ENCODE measurements around the gene SPAST. TPM values are rescaled to one million over a fixed set of nuclear protein-coding genes. Genes with fewer than 3 reads are reported as not detected.
"Not testable (repeated sequence)": the region's sequence is repeated elsewhere in the genome, so short reads cannot be mapped to it uniquely, and the experiment has no call there.

SPAST gene
- total and polyA plus RNA-seq, 2 of the 13 experiments (the other 11 are each of a cell fraction or from before 2014, with no cell fraction given) = 11.5 to 40.4 TPM

GRCh38 chr2:32164254-32164653 lies 100.9 kb downstream of the SPAST start:
- DNase-seq (ENCODE audit: low spot score); in situ Hi-C loops (cut with HindIII; ENCODE audit: extremely low pct_ligation_motif_present, low pct_unique_long_range_greater_than_20kb); BruUV-seq (replicated peaks); CTCF ChIA-PET (ENCODE audit: low intra/inter-chr PET ratio, low total read pairs); ATAC-seq; H3K27ac ChIP-seq (ENCODE audit: extremely low read length, insufficient read depth, low read length); H4K20me1 ChIP-seq (ENCODE audit: insufficient read depth, low read length); H3K27me3 ChIP-seq (ENCODE audit: control insufficient read depth in 1 of 2, insufficient read depth in 2 of 2, low read length in 2 of 2); H2AFZ ChIP-seq (ENCODE audit: low read length); H3K36me3 ChIP-seq (replicated peaks in 1 of 2; ENCODE audit: control insufficient read depth in 1 of 2, insufficient read depth in 2 of 2, low read length in 2 of 2); FAIRE-seq; H3K9me3 ChIP-seq (ENCODE audit: low read length): not testable (repeated sequence)
- 90% methylated on average over 10 of the region's 10 CpGs for WGBS (ENCODE audit: low lambda C conversion rate)
- TF ChIP-seq ZBTB38 (CRISPR knock-in tag; IDR thresholded peaks at IDR 0.05) = peak; percentile 59; the same call in 1 of the 2 replicates
- peak; percentile 53; the same call in 1 of the 2 replicates for TF ChIP-seq ZBTB33 (CRISPR knock-in tag; IDR thresholded peaks at IDR 0.05)
- Histone ChIP-seq H3K4me3 (replicated peaks in 1 of 3; ENCODE audit: insufficient read depth in 1 of 3, low read depth in 2 of 3, low read length in 3 of 3) (peak overlapping the region in 2 of 3 experiments; percentile 85 to 86; a peak in 5 of 6 replicates), H3K9ac (ENCODE audit: insufficient read depth, low read depth, low read length) (peak overlapping the region; percentile 89), H3K4me1 (ENCODE audit: insufficient read depth, low read length) (peaks cover 22% of the 10 kb centered on the region), H3K4me2 (ENCODE audit: low read depth, low read length) (peak overlapping the region; percentile 66), H3K79me2 (ENCODE audit: insufficient read depth, low read length) (peaks cover 34% of the 10 kb centered on the region)
- intact Hi-C loops (cut with micrococcal nuclease; ENCODE audit: unreplicated experiment) = loop anchor here (2.0 kb wide), 1 partner anchor 165 kb away; no protein-coding TSS in a partner anchor
- POLR2A ChIA-PET = interaction anchor here (2.0 kb wide), 1 partner anchor 8 kb away, joined by 15 read pairs; no protein-coding TSS in a partner anchor

DNA sequence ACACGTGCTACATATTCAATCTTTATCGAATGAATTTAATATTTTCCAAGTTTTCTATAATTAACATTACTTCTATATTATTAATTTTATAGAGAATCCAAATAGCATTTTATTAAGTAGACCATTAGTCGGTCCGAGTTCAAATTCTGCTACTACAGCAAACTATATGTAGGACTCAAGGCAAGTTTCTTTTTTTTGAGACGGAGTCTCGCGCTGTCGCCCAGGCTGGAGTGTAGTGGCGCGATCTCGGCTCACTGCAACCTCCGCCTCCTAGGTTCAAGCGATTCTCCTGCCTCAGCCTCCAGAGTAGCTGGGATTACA lies 101.6 kb downstream of the SPAST start:
- H2AFZ ChIP-seq (ENCODE audit: low read length) = not testable (repeated sequence)
- peak overlapping the region; percentile 89 for H3K9ac ChIP-seq (ENCODE audit: insufficient read depth, low read depth, low read length)

More for the DNA sequence above, 101.6 kb downstream of the SPAST start:
- H3K27me3 ChIP-seq (ENCODE audit: control insufficient read depth in 1 of 2, insufficient read depth in 2 of 2, low read length in 2 of 2); BruUV-seq (replicated peaks); H4K20me1 ChIP-seq (ENCODE audit: insufficient read depth, low read length); H3K36me3 ChIP-seq (replicated peaks in 1 of 2; ENCODE audit: control insufficient read depth in 1 of 2, insufficient read depth in 2 of 2, low read length in 2 of 2); in situ Hi-C loops (cut with HindIII; ENCODE audit: extremely low pct_ligation_motif_present, low pct_unique_long_range_greater_than_20kb); H3K9me3 ChIP-seq (ENCODE audit: low read length); CTCF ChIA-PET (ENCODE audit: low intra/inter-chr PET ratio, low total read pairs); FAIRE-seq: not testable (repeated sequence)
- 5% methylated on average over 13 of the region's 13 CpGs for WGBS (ENCODE audit: low lambda C conversion rate)
- intact Hi-C loops (cut with micrococcal nuclease; ENCODE audit: unreplicated experiment) = loop anchor here (1.0 to 2.0 kb wide), 2 partner anchors 112 to 164 kb away; partner anchors contain the start of gene YIPF4
- peaks cover 34% of the 10 kb centered on the region for H3K79me2 ChIP-seq (ENCODE audit: insufficient read depth, low read length)
- H3K4me2 ChIP-seq (ENCODE audit: low read depth, low read length) = peak overlapping the region; percentile 66
- H3K27ac ChIP-seq (ENCODE audit: extremely low read length, insufficient read depth, low read length) = peak overlapping the region; percentile 80
- DNase-seq (ENCODE audit: low spot score) (peak; percentile 9), ATAC-seq (peak; percentile 28)
- TF ChIP-seq ZNF292 (CRISPR knock-in tag; IDR thresholded peaks at IDR 0.05; ENCODE audit: borderline replicate concordance, low read depth) (0 out of 2 replicates have a peak, but pooled peaks have one; percentile 2), ZNF441 (CRISPR knock-in tag; IDR thresholded peaks at IDR 0.05; ENCODE audit: borderline replicate concordance) (peak; percentile 97), ARID2 (CRISPR knock-in tag; IDR thresholded peaks at IDR 0.05; ENCODE audit: borderline replicate concordance) (0 out of 2 replicates have a peak, but pooled peaks have one; percentile 38), ATF4 (CRISPR knock-in tag; IDR thresholded peaks at IDR 0.05) (0 out of 4 replicates have a peak, but pooled peaks of 1 of the 2 experiments have one; percentile 19), ZNF766 (CRISPR knock-in tag; IDR thresholded peaks at IDR 0.05; ENCODE audit: borderline replicate concordance) (peak; percentile 3; the same call in 1 of the 2 replicates), FOXO4 (CRISPR knock-in tag; conservative IDR thresholded peaks at IDR 0.05) (0 out of 2 replicates have a peak, but pooled peaks have one; percentile 62), MTF2 (CRISPR knock-in tag; IDR thresholded peaks at IDR 0.05; ENCODE audit: borderline replicate concordance) (peak; percentile 70; the same call in 1 of the 2 replicates)
- TF ChIP-seq, protein P1, sequence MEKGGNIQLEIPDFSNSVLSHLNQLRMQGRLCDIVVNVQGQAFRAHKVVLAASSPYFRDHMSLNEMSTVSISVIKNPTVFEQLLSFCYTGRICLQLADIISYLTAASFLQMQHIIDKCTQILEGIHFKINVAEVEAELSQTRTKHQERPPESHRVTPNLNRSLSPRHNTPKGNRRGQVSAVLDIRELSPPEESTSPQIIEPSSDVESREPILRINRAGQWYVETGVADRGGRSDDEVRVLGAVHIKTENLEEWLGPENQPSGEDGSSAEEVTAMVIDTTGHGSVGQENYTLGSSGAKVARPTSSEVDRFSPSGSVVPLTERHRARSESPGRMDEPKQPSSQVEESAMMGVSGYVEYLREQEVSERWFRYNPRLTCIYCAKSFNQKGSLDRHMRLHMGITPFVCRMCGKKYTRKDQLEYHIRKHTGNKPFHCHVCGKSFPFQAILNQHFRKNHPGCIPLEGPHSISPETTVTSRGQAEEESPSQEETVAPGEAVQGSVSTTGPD (CRISPR knock-in tag; IDR thresholded peaks at IDR 0.05) = 0 out of 2 replicates have a peak, but pooled peaks have one; percentile 30
- POLR2A ChIA-PET = interaction anchor here (0.7 to 2.3 kb wide), 33 partner anchors 8 to 1434 kb away, joined by 3 to 62 read pairs (median 5); partner anchors contain the start of genes DPY30, FAM98A, NLRC4 and SPAST
- H3K4me1 ChIP-seq (ENCODE audit: insufficient read depth, low read length) = peaks cover 22% of the 10 kb centered on the region
- H3K4me3 ChIP-seq (replicated peaks in 1 of 3; ENCODE audit: insufficient read depth in 1 of 3, low read depth in 2 of 3, low read length in 3 of 3) = peak overlapping the region; percentile 85 to 86 (median 86)

Data from HepG2 (cell line).